Activated T-cell treated with anti-CD3 and anti-CD28 coated beads, Interleukin-2, amount 50 U/mL, for 4 hours (primary cell): Measurements from ENCODE around the gene NEDD8. TPM values are rescaled to one million over a fixed set of nuclear protein-coding genes. Genes with fewer than 3 reads are reported as not detected.
"Not testable (repeated sequence)": the region's sequence is repeated elsewhere in the genome, so short reads cannot be mapped to it uniquely, and the experiment has no call there.

Experiments used
- ATAC-seq, 2 donors: fragments of 200-7000 bp; cut with Tn5 transposase; one replicate each; pipeline ENCODE4 v1.10.0; 2021
- DNase-seq: peaks from one replicate; pipeline ENCODE4 v3.0.0-alpha.2; 2020
- H3K27me3 Mint-ChIP-seq: one replicate; pipeline ENCODE4 v1.8.0; 2021; ENCODE audit warnings: low read depth, mixed read lengths
- H3K36me3 Mint-ChIP-seq: one replicate; pipeline ENCODE4 v1.8.0; 2022; ENCODE audit warnings: mixed read lengths; ENCODE audit not compliant: insufficient read depth
- H3K4me1 Mint-ChIP-seq: one replicate; pipeline ENCODE4 v1.8.0; 2021; ENCODE audit warnings: low read depth, mixed read lengths
- H3K4me3 Mint-ChIP-seq: one replicate; pipeline ENCODE4 v1.8.0; 2021; ENCODE audit warnings: mild to moderate bottlenecking, moderate library complexity, mixed read lengths
- H3K9me3 Mint-ChIP-seq: one replicate; pipeline ENCODE4 v1.8.0; 2021; ENCODE audit warnings: mixed read lengths
- total RNA-seq, 3 donors: library from RNA; stranded (reverse); gene quantifications; one replicate each; pipeline ENCODE4 v1.2.1, GENCODE V29; 2021

NEDD8 gene
- total RNA-seq, 3 donors from 2014 or later: 197 to 217 (median 205) TPM

DNA sequence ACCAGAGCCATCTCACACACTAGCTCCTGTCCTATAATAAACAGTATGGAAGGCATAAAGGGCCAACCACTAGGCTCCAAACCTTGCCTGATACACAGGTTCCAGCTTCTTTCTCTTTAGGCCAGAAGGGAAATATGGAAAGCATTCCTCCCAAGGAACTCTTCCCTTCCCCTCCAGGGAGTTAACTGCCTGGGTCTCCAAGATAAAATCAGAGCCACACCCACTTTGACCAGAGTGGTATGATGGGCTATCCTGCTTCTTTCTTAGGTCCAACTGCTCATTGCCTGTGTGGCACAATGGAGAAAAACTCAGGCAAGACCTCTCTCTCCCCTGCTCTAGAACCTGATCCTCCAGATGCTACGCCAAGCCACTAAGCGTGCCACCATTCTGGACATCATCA lies 24.5 kb downstream of the NEDD8 start:
- Mint-ChIP-seq H3K4me3 (no peak overlapping the region), H3K27me3 (no peaks in the 10 kb centered on the region), H3K36me3 (peaks cover 53% of the 10 kb centered on the region), H3K9me3 (no peaks in the 10 kb centered on the region), H3K4me1 (peaks cover 42% of the 10 kb centered on the region)
- DNase-seq (no peak), ATAC-seq (no peak)

DNA sequence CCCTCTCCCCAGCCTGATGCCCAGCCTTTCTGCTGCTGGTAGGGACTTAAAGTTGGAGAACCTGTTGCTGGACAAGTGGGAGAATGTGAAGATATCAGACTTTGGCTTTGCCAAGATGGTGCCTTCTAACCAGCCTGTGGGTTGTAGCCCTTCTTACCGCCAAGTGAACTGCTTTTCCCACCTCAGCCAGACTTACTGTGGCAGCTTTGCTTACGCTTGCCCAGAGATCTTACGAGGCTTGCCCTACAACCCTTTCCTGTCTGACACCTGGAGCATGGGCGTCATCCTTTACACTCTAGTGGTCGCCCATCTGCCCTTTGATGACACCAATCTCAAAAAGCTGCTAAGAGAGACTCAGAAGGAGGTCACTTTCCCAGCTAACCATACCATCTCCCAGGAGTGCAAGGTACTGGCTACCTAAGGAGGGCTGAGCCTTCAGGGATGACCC lies 25.0 kb downstream of the NEDD8 start:
- Mint-ChIP-seq H3K36me3 (peaks cover 56% of the 10 kb centered on the region), H3K9me3 (no peaks in the 10 kb centered on the region), H3K4me1 (peaks cover 39% of the 10 kb centered on the region), H3K4me3 (no peak overlapping the region), H3K27me3 (no peaks in the 10 kb centered on the region)
- DNase-seq: no peak
- ATAC-seq: no peak

DNA sequence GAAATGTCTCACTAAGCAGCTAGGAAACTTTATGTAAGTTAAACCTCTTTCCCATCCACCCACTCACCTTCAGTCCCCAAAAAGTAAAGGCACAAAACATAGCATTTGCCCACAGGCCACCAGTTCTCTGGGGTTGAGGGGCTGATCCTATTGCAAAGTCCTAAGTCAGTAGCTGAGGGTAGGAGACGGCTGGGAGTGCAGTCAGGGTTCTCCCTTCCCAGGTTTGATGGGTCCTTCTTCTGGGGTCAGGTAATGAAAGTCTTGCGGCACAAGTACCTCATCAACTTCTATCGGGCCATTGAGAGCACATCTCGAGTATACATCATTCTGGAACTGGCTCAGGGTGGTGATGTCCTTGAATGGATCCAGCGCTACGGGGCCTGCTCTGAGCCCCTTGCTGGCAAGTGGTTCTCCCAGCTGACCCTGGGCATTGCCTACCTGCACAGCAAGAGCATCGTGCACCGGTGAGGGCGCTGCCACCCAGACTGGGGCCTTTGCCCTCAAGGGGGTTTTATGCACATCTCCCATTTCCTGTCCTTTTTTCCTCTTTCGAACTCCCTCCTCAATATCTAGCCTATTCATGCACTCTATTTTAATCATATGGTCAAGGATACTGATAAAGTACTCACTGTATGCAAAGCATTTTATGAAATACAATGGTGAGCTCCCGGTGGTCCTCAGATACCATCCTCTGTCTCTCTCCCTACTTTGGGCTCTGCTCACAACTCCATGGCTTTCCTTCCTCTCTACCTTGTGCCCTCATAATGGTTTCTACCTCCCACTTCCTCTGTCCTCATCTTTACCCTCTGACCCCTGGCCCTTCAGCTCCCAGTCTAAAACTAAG lies 25.7 kb downstream of the NEDD8 start:
- Mint-ChIP-seq H3K9me3 (no peaks in the 10 kb centered on the region), H3K36me3 (peaks cover 60% of the 10 kb centered on the region), H3K27me3 (no peaks in the 10 kb centered on the region), H3K4me3 (no peak overlapping the region), H3K4me1 (peaks cover 34% of the 10 kb centered on the region)
- no peak for ATAC-seq
- DNase-seq: no peak

DNA sequence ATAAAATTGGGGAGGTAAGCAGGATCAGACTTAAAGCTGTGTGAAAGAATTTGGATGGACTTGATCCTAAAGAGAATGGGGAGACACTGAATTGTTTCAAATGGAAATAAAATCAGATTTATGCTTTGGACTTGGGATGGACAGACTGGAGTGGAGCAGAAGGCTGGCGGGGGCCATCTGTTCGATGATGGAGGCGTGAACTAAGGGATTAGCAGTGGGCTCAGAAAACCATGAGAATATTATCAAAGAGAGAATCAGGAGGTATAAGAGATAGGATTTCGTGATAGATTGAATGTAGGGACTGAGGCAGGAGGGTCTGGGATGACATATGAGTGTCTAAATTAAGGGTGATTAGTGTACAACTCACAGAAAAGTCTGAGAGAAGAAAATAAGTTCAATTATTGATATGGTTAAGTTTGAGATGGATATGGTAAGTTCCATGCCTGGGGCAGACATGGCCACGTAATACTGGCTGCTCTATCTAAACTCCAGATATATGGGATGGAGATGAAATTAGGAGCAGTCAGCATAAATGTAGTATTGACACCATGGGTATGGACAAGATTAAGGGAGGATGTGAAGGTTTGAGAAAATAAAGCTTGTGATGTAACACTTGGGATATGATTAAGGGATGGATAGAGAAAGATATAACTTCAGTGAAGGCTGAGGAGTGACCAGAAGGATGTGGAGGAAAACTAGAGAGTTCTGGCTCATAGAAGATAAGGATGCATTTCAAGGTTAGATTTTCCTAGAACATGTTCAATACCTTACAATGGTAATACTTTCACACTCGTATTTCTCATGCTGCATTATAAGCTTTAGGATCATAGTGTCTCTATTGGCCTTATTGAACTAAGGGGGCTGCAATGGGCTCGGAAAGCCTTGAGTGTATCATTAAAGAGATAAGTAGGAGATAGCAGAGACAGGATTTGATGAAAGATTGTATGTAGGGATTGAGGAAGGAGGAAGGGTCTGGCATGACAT lies 27.7 kb downstream of the NEDD8 start:
- peaks cover 26% of the 10 kb centered on the region for H3K4me1 Mint-ChIP-seq
- no peak for ATAC-seq
- no peak overlapping the region for H3K4me3 Mint-ChIP-seq
- no peaks in the 10 kb centered on the region for H3K9me3 Mint-ChIP-seq
- no peak for DNase-seq
- H3K27me3 Mint-ChIP-seq: no peaks in the 10 kb centered on the region
- peaks cover 51% of the 10 kb centered on the region for H3K36me3 Mint-ChIP-seq

DNA sequence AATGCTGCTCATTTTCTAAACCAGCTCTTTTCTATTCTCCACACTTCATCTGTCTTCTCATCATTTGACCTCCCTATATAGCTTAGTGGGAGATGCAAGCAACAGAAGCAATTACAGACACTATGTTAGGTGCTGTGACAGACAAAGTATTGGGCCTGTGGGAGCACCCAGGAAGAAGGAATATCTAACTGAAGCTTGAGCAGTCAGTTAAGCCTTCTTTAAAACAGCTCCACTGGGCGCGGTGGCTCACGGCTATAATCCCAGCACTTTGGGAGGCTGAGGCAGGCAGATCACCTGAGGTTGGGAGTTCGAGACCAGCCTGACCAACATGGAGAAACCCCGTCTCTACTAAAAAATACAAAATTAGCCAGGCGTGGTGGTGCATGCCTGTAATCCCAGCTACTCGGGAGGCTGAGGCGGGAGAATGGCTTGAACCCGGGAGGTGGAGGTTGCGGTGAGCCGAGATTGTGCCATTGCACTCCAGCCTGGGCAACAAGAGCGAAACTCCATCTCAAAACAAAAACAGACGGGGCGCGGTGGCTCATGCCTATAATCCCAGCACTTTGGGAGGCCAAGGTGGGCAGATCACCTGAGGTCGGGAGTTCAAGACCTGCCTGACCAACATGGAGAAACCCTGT lies 28.8 kb downstream of the NEDD8 start:
- not testable (repeated sequence) for ATAC-seq, DNase-seq

DNA sequence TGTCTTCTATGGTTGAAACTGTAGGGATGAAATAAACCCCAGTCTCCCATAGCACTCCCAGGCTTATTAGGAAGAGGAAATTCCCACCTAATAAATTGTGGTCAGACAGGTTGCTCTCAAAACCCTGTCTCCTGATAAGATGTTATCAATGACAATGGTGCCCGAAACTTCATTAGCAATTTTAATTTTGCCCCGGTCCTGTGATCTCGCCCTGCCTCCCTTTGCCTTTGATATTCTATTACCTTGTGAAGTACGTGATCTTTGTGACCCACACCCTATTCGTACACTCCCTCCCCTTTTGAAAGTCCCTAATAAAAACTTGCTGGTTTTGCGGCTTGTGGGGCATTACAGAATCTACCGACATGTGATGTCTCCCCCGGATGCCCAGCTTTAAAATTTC lies 29.6 kb downstream of the NEDD8 start:
- Mint-ChIP-seq H3K36me3 (peaks cover 51% of the 10 kb centered on the region), H3K4me1 (peaks cover 33% of the 10 kb centered on the region)
- not testable (repeated sequence) for DNase-seq, H3K27me3 Mint-ChIP-seq, H3K9me3 Mint-ChIP-seq, H3K4me3 Mint-ChIP-seq, ATAC-seq

More for the DNA sequence above, 28.8 kb downstream of the NEDD8 start:
- H3K9me3 Mint-ChIP-seq, H3K27me3 Mint-ChIP-seq, H3K4me3 Mint-ChIP-seq: not testable (repeated sequence)
- Mint-ChIP-seq H3K36me3 (peaks cover 55% of the 10 kb centered on the region), H3K4me1 (peaks cover 33% of the 10 kb centered on the region)

DNA sequence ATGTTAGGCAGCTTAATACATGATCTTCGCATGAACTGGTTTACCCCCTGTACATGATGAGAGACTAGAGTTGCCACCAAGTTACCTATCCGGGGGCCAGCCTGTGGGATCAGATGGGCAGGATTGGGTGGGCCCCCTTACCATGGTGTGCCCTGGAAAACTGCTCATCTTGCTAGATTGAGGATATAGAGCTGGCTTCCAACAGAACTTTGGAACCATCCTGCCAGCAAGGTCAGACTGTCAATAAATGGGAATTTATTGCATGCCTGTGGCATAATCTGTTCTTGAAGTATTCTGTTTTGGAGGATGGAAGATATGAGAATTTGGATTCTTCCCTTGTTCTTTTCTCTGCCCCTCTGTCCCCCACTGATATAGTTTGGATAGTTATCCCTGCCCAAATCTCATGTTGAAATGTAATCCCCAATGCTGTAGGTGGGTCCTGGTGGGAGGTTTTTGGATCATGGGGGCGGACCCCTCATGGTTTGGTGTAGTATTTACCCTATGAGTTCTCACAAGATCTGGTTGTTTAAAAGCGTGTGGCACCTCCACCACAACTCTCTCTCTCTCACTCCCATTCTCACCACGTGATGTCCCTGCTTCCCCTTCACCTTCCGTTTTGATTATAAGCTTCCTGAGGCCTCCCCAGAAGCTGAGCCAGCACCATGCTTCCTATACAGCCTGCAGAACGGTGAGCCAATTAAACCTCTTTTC lies 33.2 kb downstream of the NEDD8 start:
- Mint-ChIP-seq H3K4me1 (peaks cover 36% of the 10 kb centered on the region), H3K9me3 (no peaks in the 10 kb centered on the region), H3K4me3 (peak overlapping the region; percentile 2), H3K36me3 (peaks cover 28% of the 10 kb centered on the region), H3K27me3 (no peaks in the 10 kb centered on the region)
- ATAC-seq: no peak
- no peak for DNase-seq

DNA sequence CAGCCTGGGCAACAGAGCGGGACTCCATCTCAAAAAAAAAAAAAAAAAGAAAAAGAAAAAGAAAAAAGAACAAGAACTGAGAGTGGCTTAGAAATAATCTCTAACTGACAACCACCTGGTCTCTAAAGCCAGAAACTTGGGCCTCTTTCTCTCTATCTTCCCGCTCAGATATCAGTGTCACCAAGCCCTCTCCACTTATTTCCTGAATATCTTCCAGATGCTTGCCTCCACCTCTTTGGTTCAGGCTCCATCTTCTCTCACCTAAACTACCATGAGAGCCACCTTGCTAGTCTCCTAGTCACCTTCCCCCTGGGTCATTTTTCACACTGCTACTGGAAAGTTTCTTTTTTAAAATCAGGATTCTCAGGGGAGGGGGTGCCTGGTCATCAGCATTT lies 35.1 kb downstream of the NEDD8 start:
- peaks cover 43% of the 10 kb centered on the region for H3K4me1 Mint-ChIP-seq
- ATAC-seq: no peak
- H3K36me3 Mint-ChIP-seq: peaks cover 28% of the 10 kb centered on the region
- DNase-seq: no peak
- H3K27me3 Mint-ChIP-seq: no peaks in the 10 kb centered on the region
- H3K9me3 Mint-ChIP-seq: no peaks in the 10 kb centered on the region
- peak overlapping the region; percentile 97 for H3K4me3 Mint-ChIP-seq

DNA sequence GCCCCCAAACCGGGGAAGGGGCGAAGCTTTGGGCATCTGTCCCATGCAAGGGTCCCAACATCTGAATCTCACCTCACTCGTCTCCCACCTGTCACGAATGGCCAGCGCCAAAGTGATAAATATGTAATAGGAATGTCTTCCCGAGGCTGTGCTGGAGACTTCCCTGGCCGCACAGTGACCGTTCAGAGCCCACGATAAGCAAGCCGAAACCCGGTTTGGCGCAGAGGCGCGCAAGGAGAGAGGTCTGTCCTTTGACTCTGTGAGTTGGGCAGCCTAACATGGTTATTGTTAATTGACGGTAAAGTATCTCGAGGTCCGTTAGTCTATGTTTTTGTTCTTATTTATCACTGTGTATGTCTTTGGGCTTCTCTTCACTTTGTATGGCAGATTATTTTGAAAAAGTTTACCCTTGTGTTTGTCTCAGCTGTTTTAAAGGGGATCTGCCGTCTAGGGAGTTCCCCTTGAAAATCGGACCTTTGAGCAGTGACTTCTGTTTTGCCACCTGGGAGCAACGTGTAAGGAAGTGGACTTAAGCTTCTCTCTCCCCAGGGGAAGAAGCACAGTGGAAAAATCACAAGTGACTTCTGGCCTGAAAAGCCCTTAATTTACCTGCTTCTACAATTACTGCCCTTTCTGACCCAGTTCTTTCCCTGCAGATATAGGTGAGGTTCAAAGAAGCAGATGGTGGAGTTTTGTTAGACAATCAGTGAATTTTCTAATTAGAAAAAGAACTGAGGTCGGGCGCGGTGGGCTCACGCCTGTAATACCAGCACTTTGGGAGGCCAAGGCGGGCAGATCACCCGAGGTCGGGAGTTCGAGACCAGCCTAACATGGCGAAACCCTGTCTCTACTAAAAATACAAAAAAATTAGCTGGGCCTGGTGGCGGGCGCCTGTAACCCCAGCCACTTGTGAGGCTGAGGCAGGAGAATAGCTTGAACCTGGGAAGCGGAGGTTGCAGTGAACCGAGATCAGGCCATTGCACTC lies 35.8 kb downstream of the NEDD8 start:
- Mint-ChIP-seq H3K4me1 (peaks cover 45% of the 10 kb centered on the region), H3K27me3 (no peaks in the 10 kb centered on the region), H3K9me3 (no peaks in the 10 kb centered on the region), H3K4me3 (peak overlapping the region; percentile 97), H3K36me3 (peaks cover 26% of the 10 kb centered on the region)
- ATAC-seq (peak; percentile 6 to 9), DNase-seq (no peak)

DNA sequence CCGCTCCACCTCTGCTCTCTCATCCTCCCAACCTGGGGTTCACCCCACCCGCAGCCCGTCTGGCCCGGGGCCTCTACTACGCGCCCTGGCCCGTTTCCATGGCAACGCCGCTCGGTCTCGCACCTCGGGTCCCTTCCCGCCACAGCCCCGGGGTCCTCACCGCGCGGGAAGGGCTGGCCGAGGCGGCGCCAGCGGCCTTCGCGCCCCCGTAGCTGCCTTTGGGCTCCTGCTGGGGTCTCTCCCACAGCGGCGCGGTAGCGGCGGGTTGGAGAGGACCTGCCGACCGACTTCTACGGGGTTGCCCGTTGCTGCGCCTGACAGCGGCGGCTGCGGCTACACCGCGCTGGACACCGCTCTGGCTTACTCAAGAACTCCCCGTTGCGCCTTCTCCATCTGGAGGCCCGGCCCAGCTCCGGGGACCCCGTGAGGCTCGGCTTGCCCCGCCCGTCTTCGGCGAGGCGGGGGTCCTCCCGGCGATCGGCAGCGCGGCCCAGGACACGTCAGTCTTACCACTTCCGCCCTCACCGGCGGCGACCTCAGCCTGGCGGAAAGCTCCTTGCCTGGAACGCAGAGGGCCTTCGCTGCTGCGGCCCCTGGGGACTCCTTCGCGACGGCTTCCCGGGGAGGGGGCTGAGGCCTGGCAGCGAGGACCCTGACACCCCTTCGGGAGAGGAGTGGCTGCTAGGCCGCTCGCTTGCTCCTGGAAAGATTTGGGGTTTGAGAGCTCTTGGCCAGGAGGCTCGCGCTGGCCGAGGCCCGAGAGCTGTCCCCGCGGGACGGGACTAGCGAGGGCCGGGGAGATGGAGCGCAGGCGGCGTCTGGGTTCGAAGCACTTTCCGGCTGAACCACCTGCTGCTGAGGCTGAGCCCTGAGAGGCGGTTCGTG lies 36.7 kb downstream of the NEDD8 start, which contains the start of gene TM9SF1:
TSS of gene TM9SF1 (minus strand) at position 256 of the 885 bp plus-strand sequence. CDS start 422 bp downstream, outside the sequence.
- no peaks in the 10 kb centered on the region for H3K27me3 Mint-ChIP-seq
- H3K4me3 Mint-ChIP-seq: peak within 1 kb of the TSS; percentile 97
- H3K9me3 Mint-ChIP-seq: no peaks in the 10 kb centered on the region
- ATAC-seq (peak; percentile 94 to 96), DNase-seq (peak; percentile 83)
- H3K4me1 Mint-ChIP-seq: peaks cover 45% of the 10 kb centered on the region
- peaks cover 24% of the 10 kb centered on the region for H3K36me3 Mint-ChIP-seq

DNA sequence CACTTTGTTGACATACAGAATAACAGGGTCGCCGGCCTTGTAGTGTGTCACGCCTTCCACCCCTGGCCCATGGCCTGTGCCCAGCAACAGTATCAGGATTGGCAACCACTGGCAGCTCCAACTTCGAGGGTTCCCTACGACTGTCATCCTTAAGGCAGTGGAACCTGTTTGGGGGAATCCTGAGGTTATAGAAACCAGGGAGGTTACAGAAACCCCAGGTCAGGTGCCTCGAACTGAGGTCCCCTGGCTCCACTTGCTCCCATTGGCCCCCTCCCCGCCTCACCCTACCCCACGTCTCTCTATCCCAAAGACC lies 37.3 kb downstream of the NEDD8 start:
- H3K36me3 Mint-ChIP-seq: peaks cover 25% of the 10 kb centered on the region
- no peak for ATAC-seq
- H3K9me3 Mint-ChIP-seq: no peaks in the 10 kb centered on the region

More for the DNA sequence above, 37.3 kb downstream of the NEDD8 start:
- DNase-seq: no peak
- H3K4me3 Mint-ChIP-seq: peak overlapping the region; percentile 97
- peaks cover 48% of the 10 kb centered on the region for H3K4me1 Mint-ChIP-seq
- H3K27me3 Mint-ChIP-seq: no peaks in the 10 kb centered on the region
